SK-MEL-5 (cell line): ENCODE measurements around the gene PRKAR2A. TPM values are rescaled to one million over a fixed set of nuclear protein-coding genes. Genes with fewer than 3 reads are reported as not detected.
"Not testable (repeated sequence)": the region's sequence is repeated elsewhere in the genome, so short reads cannot be mapped to it uniquely, and the experiment has no call there.

ENCODE experiments used
- DNase-seq: peaks from one replicate; pipeline ENCODE4 v3.0.0-alpha.2; 2016; ENCODE audit warnings: low read depth, low spot score
- in situ Hi-C: cut with HindIII; loops from 2 replicates; pipeline ENCODE4 v1.10.0; 2016; ENCODE audit warnings: low sequenced_read_pairs, high pct_unique_total_duplicates, low pct_unique_long_range_greater_than_20kb
- total RNA-seq: library from RNA; depleted of rRNA; stranded (reverse); fragments of >200 nt; shearing (Covaris generic); gene quantifications from 2 replicates; pipeline ENCODE4 v1.2.3, GENCODE V29; 2014

Gene PRKAR2A
- total RNA-seq, 1 experiment from 2014 or later: 35.1 TPM

DNA sequence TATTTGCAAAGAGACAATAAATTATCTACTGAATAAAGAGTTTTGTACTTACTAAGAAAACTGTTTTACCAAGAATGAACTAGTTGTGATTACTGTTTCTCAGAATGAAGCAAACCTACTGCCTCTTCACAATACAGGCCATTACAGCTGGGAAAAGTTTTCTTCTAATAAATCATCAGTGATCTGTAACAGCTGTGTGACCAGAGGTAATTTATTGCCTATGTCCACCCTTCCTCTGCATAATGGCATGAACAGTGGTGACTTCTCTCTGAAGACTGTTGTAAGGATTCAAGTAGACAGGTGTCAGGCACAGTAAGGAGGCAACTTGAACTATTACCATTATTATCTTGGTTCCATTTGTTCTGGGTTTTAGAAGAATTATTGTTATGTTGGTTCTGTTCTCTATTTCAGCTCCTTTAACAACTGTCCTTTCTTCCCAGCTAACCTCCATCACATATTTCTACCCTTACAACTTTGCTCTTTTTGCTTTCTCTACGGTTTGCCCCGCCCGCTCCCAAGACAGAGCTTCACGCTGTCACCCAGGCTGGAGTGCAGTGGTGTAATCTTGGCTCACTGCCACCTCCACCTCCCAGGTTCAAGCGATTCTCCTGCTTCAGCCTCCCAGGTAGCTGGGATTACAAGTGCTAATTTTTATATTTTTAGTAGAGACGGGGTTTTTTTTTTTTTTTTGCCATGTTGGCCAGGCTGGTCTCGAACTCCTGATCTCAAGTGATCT lies 51.5 kb downstream of the PRKAR2A start:
- in situ Hi-C loops: no loop called here
- no peak for DNase-seq

GRCh38 chr3:48793484-48793883 lies 54.2 kb downstream of the PRKAR2A start:
- in situ Hi-C loops, DNase-seq: not testable (repeated sequence)

DNA sequence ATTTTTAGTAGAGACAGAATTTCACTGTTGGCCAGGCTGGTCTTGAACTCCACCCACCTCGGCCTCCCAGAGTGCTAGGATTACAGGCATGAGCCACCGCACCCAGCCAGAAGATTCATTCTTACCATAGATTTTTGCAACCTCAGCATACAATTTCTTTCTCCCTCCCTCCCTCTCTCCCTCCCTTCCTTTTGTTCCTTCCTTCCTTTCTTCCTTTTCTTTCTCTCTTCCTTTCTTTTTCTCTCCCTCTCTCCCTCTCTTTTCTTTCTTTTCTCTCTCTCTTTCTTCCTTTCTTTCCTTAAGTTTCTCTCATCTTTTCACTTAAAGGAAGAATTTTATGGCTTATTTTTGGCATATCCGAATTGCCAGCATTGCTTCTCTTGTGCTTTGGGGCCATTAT lies 58.0 kb downstream of the PRKAR2A start:
- in situ Hi-C loops: no loop called here
- DNase-seq: no peak

DNA sequence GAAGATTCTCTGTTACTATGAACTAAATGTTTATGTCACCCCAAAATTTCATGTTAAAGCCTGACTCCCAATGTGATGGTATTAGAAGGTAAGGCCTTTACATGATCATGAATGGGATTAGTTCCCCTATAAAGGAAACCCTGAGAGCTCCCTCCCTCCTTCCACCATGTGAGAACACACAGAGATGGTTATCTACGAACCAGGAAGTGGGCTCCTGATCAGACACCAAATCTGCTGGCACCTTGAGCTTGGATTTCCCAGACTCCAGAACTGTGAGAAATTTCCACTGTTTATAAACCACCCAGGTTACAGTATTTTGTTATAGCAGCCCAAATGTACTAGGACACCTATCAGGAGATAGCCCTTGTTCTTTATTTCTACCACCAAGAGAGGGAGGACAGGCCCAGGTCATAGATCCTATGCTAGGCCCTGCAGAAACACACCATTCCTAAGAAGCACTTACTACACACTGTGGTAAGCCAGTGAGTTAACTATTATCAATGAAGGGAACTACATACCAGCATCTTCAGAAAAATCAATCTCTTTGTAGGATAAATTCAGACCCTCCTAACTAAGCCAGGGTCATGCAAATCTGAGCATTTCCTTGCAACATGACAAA lies 59.0 kb downstream of the PRKAR2A start:
- in situ Hi-C loops: no loop called here
- DNase-seq: no peak

DNA sequence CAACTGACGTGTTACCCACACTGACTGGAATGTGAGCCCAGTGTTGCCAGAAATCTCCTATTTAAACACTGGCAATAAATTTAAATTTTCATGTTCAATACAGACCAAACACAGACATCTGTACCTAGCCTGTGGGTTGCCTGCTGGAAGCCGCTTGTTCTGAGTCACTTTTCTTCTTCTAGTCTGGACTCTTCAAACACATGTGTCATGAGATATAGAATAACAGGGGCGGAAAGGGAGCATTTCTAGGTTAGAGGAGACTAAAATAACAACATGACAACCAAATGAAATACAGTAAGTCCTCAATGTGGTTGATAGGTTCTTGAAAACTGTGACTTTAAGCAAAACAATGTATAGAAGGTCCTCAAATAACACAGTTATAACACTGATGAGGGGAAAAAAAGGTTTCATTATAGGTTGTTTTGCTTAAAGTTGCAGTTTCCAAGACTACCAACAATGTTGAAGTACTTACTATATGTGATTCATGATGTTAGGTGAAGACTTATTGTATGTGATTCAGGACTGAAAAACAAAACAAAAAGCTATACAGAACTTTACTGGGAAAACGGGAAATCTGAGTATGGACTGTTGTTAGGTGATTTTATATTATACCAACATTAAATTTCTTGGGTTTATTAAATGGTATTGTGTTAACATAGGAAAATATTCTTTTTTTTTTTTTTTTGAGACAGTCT lies 63.1 kb downstream of the PRKAR2A start:
- in situ Hi-C loops: no loop called here
- no peak for DNase-seq

- in situ Hi-C loops: no loop called here
- no peak for DNase-seq
Observed at GRCh38 chr3:48783304-48783703, 64.4 kb downstream of the PRKAR2A start.

DNA sequence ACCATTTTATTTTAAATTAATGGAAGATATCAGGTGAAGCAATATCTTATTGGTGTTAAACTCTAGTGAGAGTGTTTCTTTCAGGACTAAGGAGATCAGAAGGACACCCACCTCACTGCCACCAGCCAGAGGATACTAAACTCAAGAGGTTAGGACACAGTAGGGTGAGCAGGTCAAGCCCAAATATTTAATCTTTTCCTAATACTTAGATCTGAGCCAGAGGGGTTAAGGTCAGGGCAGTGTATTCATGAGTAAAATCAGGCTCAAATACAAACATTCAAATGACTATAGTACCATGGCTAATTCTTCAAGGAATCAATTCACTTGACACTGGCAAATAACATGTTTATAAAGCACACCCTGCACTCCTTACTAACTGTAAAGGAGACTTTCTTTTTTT lies 65.6 kb downstream of the PRKAR2A start:
- no peak for DNase-seq
- in situ Hi-C loops: no loop called here

DNA sequence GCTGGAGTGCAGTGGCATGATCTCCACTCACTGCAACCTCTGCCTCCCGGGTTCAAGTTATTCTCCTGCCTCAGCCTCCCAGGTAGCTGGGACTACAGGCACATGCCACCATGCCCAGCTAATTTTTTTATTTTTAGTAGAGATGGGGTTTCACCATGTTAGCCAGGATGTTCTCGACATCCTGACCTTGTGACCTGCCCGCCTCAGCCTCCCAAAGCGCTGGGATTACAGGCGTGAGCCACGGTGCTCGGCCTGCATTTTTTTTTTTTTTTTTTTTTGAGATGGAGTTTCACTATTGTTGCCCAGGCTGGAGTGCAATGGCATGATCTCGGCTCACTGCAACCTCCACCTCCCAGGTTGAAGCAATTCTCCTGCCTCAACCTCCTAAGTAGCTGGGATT lies 69.1 kb downstream of the PRKAR2A start:
- DNase-seq: not testable (repeated sequence)

GRCh38 chr3:48776854-48777253 lies 70.8 kb downstream of the PRKAR2A start:
- in situ Hi-C loops: no loop called here

More for the DNA sequence above, 69.1 kb downstream of the PRKAR2A start:
- in situ Hi-C loops: not testable (repeated sequence)

GRCh38 chr3:48770192-48770502 lies 77.5 kb downstream of the PRKAR2A start:
- no peak for DNase-seq
- in situ Hi-C loops: no loop called here

More at GRCh38 chr3:48776854-48777253, 70.8 kb downstream of the PRKAR2A start:
- peak; percentile 17 for DNase-seq

GRCh38 chr3:48765376-48765775 lies 82.3 kb downstream of the PRKAR2A start:
- in situ Hi-C loops: no loop called here
- peak; percentile 64 for DNase-seq

DNA sequence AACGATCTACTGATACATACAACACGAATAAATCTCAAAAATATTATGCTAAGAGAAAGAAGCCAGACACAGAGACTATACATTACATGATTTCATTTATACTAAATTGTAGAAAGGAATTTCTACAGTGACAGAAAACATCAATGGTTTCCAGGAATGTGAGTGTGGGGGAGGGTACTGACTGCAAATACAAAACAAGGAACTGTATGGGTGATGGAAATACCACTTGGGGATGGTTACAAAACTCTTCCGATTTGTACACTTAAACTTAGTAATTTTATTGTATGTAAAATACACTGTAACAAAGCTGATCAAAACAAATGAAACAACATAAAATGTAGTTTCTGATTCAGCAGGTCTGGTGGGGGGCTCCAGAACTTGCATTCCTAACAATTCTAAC lies 84.9 kb downstream of the PRKAR2A start:
- in situ Hi-C loops: no loop called here
- DNase-seq: no peak

DNA sequence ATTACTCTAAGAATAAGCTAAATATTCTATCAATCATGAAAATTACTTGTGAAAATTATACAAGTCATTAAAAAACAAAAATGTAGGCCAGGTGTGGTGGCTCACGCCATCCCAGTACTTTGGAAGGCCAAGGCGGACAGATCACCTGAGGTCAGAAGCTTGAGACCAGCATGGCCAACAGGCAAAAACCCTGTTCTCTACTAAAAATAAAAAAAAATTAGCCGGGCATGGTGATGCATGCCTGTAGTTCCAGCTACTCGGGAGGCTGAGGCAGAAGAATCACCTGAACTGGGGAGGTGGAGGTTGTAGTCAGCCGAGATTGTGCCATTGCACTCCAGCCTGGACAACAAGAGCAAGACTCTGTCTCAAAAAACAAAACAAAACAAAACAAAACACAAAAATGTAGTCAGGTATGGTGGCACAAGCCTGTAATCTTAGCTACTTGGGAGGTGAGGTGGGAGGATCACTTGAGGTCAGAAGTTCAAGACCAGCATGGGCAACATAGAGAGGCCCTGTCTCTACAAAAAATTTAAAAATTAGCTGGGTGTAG lies 87.6 kb downstream of the PRKAR2A start:
- in situ Hi-C loops, DNase-seq: not testable (repeated sequence)

DNA sequence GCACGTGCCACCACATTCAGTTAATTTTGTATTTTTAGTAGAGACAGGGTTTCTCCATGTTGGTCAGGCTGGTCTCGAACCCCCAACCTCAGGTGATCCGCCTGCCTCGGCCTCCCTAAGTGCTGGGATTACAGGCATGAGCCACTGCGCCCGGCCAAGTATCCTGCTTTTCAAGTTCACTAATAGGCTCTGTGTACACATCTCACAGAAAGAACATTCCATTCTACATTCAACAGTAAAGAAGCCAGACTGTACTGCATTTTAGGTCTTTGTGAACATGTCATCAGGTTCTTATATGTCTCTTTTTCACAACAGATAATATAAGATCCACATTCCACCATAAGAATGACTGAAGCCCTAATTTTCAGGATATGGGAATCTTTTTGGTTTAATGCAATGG lies 88.1 kb downstream of the PRKAR2A start:
- in situ Hi-C loops, DNase-seq: not testable (repeated sequence)

- in situ Hi-C loops: no loop called here
- no peak for DNase-seq
Observed at GRCh38 chr3:48759071-48759470, 88.6 kb downstream of the PRKAR2A start.

DNA sequence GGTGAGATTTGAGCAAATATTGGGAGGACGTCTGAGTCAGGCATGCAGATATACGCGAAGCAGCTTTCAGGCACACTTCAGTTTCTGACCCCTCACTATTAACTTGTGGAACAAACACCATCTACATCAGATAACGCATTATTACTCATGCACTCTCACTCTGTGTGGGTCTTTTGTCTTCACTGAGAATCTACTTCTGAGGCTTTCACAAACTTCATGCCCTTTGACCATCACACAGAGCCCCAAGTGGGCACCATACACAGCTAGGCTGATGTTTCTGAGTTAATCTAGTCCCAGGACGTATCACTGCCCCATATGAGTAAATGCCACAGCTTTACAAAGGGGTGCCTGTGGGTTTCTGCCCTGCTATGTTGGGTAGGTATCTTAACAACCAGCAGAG lies 91.0 kb downstream of the PRKAR2A start:
- peak; percentile 20 for DNase-seq
- in situ Hi-C loops: no loop called here

- DNase-seq: no peak
- in situ Hi-C loops: no loop called here
Observed at GRCh38 chr3:48750856-48751255, 96.8 kb downstream of the PRKAR2A start.

DNA sequence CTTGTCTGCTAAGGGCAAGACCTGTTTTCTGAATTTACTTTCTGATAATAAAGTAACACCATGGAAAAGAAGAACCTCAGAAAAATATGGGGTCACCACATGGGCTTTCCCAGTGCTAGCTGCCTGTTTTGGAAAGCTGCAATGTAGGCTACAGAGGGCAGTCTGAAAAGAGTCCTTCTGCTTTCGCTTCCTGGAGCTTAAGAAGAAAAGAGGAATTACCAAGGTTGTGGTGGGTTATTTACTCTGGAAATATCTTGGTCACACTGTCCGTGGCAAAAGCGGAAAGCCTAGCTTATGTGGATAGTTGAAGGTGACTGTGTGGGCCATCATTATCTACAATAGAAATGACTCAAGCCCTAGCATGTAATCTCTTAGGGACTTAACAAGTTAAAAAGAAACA lies 98.9 kb downstream of the PRKAR2A start:
- DNase-seq: no peak
- in situ Hi-C loops: no loop called here
